SK-N-MC (cell line): ENCODE data around the gene RINL.

Experiments
- DNase-seq: peaks from one replicate; pipeline ENCODE4 v3.0.0-alpha.2; 2011; ENCODE audit warnings: low read depth, low spot score
- H3K27ac ChIP-seq: fragments of 200-600 bp; sonication (generic); 2 replicates; pipeline ENCODE4 v1.5.1; 2016; ENCODE audit warnings: mixed run types
- H3K36me3 ChIP-seq: fragments of 200-600 bp; sonication (generic); 2 replicates; pipeline ENCODE4 v1.6.1; 2017; ENCODE audit warnings: antibody characterized with exemption, low read length, mixed read lengths; ENCODE audit not compliant: insufficient read depth
- H3K4me3 ChIP-seq: fragments of 200-600 bp; sonication (generic); 2 replicates; pipeline ENCODE4 v1.5.1; 2016
- H3K9ac ChIP-seq: fragments of 200-600 bp; sonication (generic); 2 replicates; pipeline ENCODE4 v1.8.0; 2017; ENCODE audit warnings: mixed run types, mixed read lengths; ENCODE audit not compliant: insufficient read length
- H3K9me3 ChIP-seq: fragments of 200-600 bp; sonication (generic); 2 replicates; pipeline ENCODE4 v1.6.1; 2017; ENCODE audit warnings: low read depth, mild to moderate bottlenecking, antibody characterized with exemption, low read length, moderate library complexity, mixed read lengths
- EZH2 ChIP-seq: fragments of 200-600 bp; sonication (generic); IDR thresholded peaks from one replicate; pipeline ENCODE4 v1.6.1; 2017; ENCODE audit warnings: antibody characterized with exemption
- FOXP2 ChIP-seq: optimal IDR thresholded peaks from 2 replicates; pipeline ENCODE3; 2011; ENCODE audit warnings: mild to moderate bottlenecking, moderate library complexity; ENCODE audit not compliant: insufficient read depth; ENCODE audit errors: extremely low read length, control extremely low read depth
- POLR2AphosphoS5 ChIP-seq: IDR thresholded peaks from 2 replicates; pipeline ENCODE4 v1.6.1; 2012; ENCODE audit warnings: mild to moderate bottlenecking, low read depth, low read length, borderline replicate concordance

Gene RINL

GRCh38 chr19:38849860-38850435 lies 28.1 kb downstream of the RINL start, which contains the start of gene HNRNPL:
Gene HNRNPL, minus strand, starts transcription at chr19:38849986. Its CDS starts 20 bp downstream, at chr19:38849966.
- Histone ChIP-seq H3K4me3 (peak within 1 kb of the TSS; percentile 91), H3K36me3 (peaks cover 41% of the 10 kb centered on the region), H3K9me3 (no peaks in the 10 kb centered on the region), H3K27ac (peak within 1 kb of the TSS; percentile 100), H3K9ac (peak within 1 kb of the TSS; percentile 100)
- DNase-seq = peak; percentile 100
- TF ChIP-seq POLR2AphosphoS5 = peak; percentile 82
- TF ChIP-seq EZH2 = no peak
- peak; percentile 10 for TF ChIP-seq FOXP2

GRCh38 chr19:38849147-38849859 lies 28.8 kb downstream of the RINL start:
- H3K4me3 ChIP-seq = peak overlapping the region; percentile 87
- DNase-seq = peak; percentile 81
- peak overlapping the region; percentile 100 for H3K9ac ChIP-seq
- H3K27ac ChIP-seq = peak overlapping the region; percentile 100
- TF ChIP-seq EZH2 = no peak
- peak; percentile 75 for TF ChIP-seq POLR2AphosphoS5
- peaks cover 48% of the 10 kb centered on the region for H3K36me3 ChIP-seq
- no peaks in the 10 kb centered on the region for H3K9me3 ChIP-seq

GRCh38 chr19:38848299-38849146 lies 29.6 kb downstream of the RINL start:
- no peak for TF ChIP-seq FOXP2
- TF ChIP-seq EZH2 = no peak
- no peak for TF ChIP-seq POLR2AphosphoS5
- no peak for DNase-seq
- H3K36me3 ChIP-seq = peaks cover 56% of the 10 kb centered on the region
- no peaks in the 10 kb centered on the region for H3K9me3 ChIP-seq
- peak overlapping the region; percentile 87 for H3K4me3 ChIP-seq
- H3K9ac ChIP-seq = peak overlapping the region; percentile 92
- H3K27ac ChIP-seq = peak overlapping the region; percentile 82

- no peak overlapping the region for H3K4me3 ChIP-seq
- DNase-seq = no peak
- no peak overlapping the region for H3K9ac ChIP-seq
- no peaks in the 10 kb centered on the region for H3K9me3 ChIP-seq
- H3K27ac ChIP-seq = no peak overlapping the region
- peaks cover 80% of the 10 kb centered on the region for H3K36me3 ChIP-seq
- TF ChIP-seq POLR2AphosphoS5 (no peak), EZH2 (no peak), FOXP2 (no peak)
These were observed 32.0 kb downstream of the RINL start for GRCh38 chr19:38846097-38846496.

- H3K4me3 ChIP-seq = no peak overlapping the region
- no peak overlapping the region for H3K9ac ChIP-seq
- DNase-seq = no peak
- TF ChIP-seq FOXP2 (no peak), POLR2AphosphoS5 (no peak), EZH2 (no peak)
- no peak overlapping the region for H3K27ac ChIP-seq
- peaks cover 86% of the 10 kb centered on the region for H3K36me3 ChIP-seq
- H3K9me3 ChIP-seq = no peaks in the 10 kb centered on the region
These were observed 32.6 kb downstream of the RINL start for GRCh38 chr19:38845374-38846024.

GRCh38 chr19:38844093-38844686 lies 33.9 kb downstream of the RINL start:
- TF ChIP-seq POLR2AphosphoS5 (no peak), EZH2 (no peak), FOXP2 (no peak)
- H3K27ac ChIP-seq = no peak overlapping the region

GRCh38 chr19:38843175-38843758 lies 34.8 kb downstream of the RINL start:
- no peak overlapping the region for H3K27ac ChIP-seq
- DNase-seq = no peak
- peaks cover 100% of the 10 kb centered on the region for H3K36me3 ChIP-seq
- no peak for TF ChIP-seq FOXP2
- no peak for TF ChIP-seq EZH2
- no peak for TF ChIP-seq POLR2AphosphoS5
- H3K9me3 ChIP-seq = no peaks in the 10 kb centered on the region
- H3K9ac ChIP-seq = no peak overlapping the region
- no peak overlapping the region for H3K4me3 ChIP-seq

More at GRCh38 chr19:38844093-38844686, 33.9 kb downstream of the RINL start:
- Histone ChIP-seq H3K36me3 (peaks cover 99% of the 10 kb centered on the region), H3K9ac (no peak overlapping the region), H3K4me3 (no peak overlapping the region), H3K9me3 (no peaks in the 10 kb centered on the region)
- DNase-seq = no peak
